ENCODE measurements around the gene NUDCD2.

Gene NUDCD2

GRCh38 chr5:163459819-163460561 is at the start of gene NUDCD2:
Gene NUDCD2, minus strand, starts transcription at chr5:163460102. Its CDS starts 52 bp downstream, at chr5:163460050.
- peak; percentile 98 for DNase-seq

GRCh38 chr5:163509291-163509951 is 49.5 kb upstream of the NUDCD2 start:
- DNase-seq, result no peak

- no peak for DNase-seq
These were observed 48.9 kb upstream of the NUDCD2 start for GRCh38 chr5:163508753-163509152.

GRCh38 chr5:163506726-163507125 is 46.8 kb upstream of the NUDCD2 start:
- DNase-seq, result peak; percentile 58

GRCh38 chr5:163506095-163506457 is 46.2 kb upstream of the NUDCD2 start:
- DNase-seq, result no peak

GRCh38 chr5:163505368-163506094 is 45.6 kb upstream of the NUDCD2 start, which contains the start of gene MAT2B:
Gene MAT2B, plus strand, starts transcription at chr5:163505619. Its CDS starts 68 bp downstream, at chr5:163505687.
- DNase-seq, result peak; percentile 97

GRCh38 chr5:163505049-163505367 is 45.1 kb upstream of the NUDCD2 start:
- DNase-seq, result no peak

GRCh38 chr5:163504079-163504931 is 44.4 kb upstream of the NUDCD2 start:
- peak; percentile 47 for DNase-seq

GRCh38 chr5:163503106-163504078 is 43.5 kb upstream of the NUDCD2 start:
- peak; percentile 58 for DNase-seq

- no peak for DNase-seq
These were observed 42.6 kb upstream of the NUDCD2 start for GRCh38 chr5:163502521-163502920.

- DNase-seq, result no peak
These were observed 39.0 kb upstream of the NUDCD2 start for GRCh38 chr5:163498886-163499285.

- no peak for DNase-seq
These were observed 37.4 kb upstream of the NUDCD2 start for GRCh38 chr5:163497315-163497714.

- no peak for DNase-seq
These were observed 36.4 kb upstream of the NUDCD2 start for GRCh38 chr5:163496286-163496685.

- no peak for DNase-seq
These were observed 29.8 kb upstream of the NUDCD2 start for GRCh38 chr5:163489745-163490075.

- no peak for DNase-seq
These were observed 29.3 kb upstream of the NUDCD2 start for GRCh38 chr5:163489055-163489744.

- DNase-seq, result no peak
These were observed 19.0 kb upstream of the NUDCD2 start for GRCh38 chr5:163478982-163479271.

- no peak for DNase-seq
These were observed 18.5 kb upstream of the NUDCD2 start for GRCh38 chr5:163478126-163478981.

- DNase-seq, result no peak
These were observed 15.5 kb upstream of the NUDCD2 start for GRCh38 chr5:163475411-163475810.

- no peak for DNase-seq
These were observed 13.8 kb upstream of the NUDCD2 start for GRCh38 chr5:163473635-163474243.

GRCh38 chr5:163467682-163468081 is 7.8 kb upstream of the NUDCD2 start:
- no peak for DNase-seq
